Measurements from ENCODE around the gene IL9R.
"Not testable (repeated sequence)": the region's sequence is repeated elsewhere in the genome, so short reads cannot be mapped to it uniquely, and the experiment has no call there.

DNA sequence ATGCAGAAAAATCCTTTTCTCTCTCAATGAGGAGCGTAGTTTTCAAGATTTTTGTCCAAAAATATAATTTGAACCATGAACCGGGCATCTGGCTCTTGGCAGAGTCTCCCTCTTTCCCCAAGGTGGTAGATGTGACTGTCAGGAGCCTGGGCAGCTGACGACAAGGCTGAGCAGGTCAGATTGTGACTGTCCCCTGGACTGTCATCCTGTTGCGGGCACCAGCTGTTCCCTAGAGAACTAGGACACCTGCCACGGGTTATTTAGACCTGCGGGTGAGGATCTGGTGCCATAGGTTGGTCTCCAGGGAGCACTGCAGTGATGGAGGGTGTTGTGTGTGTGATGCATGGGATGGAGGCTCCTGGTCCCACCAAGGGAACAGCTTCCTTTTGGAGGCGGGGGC is 10.9 kb downstream of the IL9R start:
- TF ChIP-seq, protein P1, sequence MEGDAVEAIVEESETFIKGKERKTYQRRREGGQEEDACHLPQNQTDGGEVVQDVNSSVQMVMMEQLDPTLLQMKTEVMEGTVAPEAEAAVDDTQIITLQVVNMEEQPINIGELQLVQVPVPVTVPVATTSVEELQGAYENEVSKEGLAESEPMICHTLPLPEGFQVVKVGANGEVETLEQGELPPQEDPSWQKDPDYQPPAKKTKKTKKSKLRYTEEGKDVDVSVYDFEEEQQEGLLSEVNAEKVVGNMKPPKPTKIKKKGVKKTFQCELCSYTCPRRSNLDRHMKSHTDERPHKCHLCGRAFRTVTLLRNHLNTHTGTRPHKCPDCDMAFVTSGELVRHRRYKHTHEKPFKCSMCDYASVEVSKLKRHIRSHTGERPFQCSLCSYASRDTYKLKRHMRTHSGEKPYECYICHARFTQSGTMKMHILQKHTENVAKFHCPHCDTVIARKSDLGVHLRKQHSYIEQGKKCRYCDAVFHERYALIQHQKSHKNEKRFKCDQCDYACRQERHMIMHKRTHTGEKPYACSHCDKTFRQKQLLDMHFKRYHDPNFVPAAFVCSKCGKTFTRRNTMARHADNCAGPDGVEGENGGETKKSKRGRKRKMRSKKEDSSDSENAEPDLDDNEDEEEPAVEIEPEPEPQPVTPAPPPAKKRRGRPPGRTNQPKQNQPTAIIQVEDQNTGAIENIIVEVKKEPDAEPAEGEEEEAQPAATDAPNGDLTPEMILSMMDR (IDR thresholded peaks at IDR 0.05): not testable (repeated sequence)
- TF ChIP-seq POLR2A (IDR thresholded peaks at IDR 0.05): not testable (repeated sequence)
